Stimulated activated naive B cell treated with anti-CD40 and anti-IgM and Interleukin-4, amounts not matched to agents 10 μg/mL and 1 μg/mL and 100 μg/mL, for 72 hours (primary cell): ENCODE measurements around the gene GOLPH3L.
"Not testable (repeated sequence)": the region's sequence is repeated elsewhere in the genome, so short reads cannot be mapped to it uniquely, and the experiment has no call there.

Experiments
- ATAC-seq, 2 donors: fragments of 150-1000 bp; cut with Tn5 transposase; replicated peaks; 2 replicates each; pipeline ENCODE4 v1.10.0; 2021; ENCODE audit warnings: moderate library complexity in 1 of 2
- DNase-seq: peaks from one replicate; pipeline ENCODE4 v3.0.0; 2021
- H3K27ac Mint-ChIP-seq: one replicate; pipeline ENCODE4 v1.8.0; 2022; ENCODE audit warnings: mild to moderate bottlenecking, mixed read lengths
- H3K27me3 Mint-ChIP-seq, 2 donors: one replicate each; pipeline ENCODE4 v1.8.0; 2022; ENCODE audit warnings: mixed read lengths in 2 of 2
- H3K36me3 Mint-ChIP-seq, 2 donors: one replicate each; pipeline ENCODE4 v1.8.0; 2022; ENCODE audit warnings: mixed read lengths in 2 of 2, mild to moderate bottlenecking in 1 of 2
- H3K4me1 Mint-ChIP-seq, 2 donors: one replicate each; pipeline ENCODE4 v1.8.0; 2022; ENCODE audit warnings: mixed read lengths in 2 of 2, mild to moderate bottlenecking in 1 of 2
- H3K4me3 Mint-ChIP-seq, 2 donors: one replicate each; pipeline ENCODE4 v1.8.0; 2022; ENCODE audit warnings: mild to moderate bottlenecking in 2 of 2, mixed read lengths in 2 of 2, moderate library complexity in 1 of 2
- H3K9me3 Mint-ChIP-seq, 2 donors: one replicate each; pipeline ENCODE4 v1.8.0; 2022; ENCODE audit warnings: mixed read lengths in 2 of 2, mild to moderate bottlenecking in 1 of 2

GOLPH3L gene

DNA sequence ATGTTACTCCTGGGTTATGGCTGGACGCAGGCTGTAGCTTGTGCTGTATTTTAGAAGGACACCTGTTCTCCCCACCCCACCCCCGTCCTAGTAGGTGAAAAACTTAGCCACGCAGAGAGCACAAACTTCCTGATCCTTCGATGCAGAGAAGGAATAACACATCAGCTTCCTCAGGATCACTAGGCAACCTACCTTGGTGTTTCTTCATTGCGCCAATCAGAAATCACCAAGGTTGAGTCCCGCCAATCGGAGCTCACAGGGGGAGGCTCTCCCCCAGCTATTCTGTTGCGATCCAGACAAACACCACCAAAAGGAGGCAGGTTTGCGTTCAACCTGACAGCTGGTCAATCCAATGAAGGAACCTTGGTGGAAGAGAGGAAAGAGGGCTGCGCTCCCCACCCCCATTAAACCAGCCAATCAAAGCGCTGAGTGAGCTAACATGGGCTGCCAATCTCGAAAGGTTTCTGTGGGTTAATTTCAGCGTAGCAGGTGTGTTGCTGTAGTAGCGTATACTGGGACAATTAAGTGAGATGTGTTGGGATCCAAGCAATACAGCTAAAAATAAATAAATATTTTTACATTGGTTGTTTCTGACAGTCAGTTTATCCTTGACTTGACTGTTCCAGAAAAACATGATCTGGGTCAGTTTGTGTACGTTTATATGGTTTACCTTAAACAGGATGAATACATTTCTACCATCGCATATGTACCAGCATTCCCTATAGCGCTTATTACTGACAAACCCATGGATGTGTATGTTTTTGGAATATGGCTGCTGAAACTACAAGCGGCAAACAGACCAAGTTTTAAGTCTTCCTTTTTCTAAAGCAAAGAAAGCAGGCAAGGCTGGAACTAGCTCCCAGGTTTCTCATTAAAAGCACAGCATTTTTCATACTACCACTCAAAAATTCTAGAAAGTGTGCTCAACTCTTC is at the start of gene GOLPH3L:
Gene GOLPH3L (minus strand): TSS at position 160 of the 933 bp plus-strand sequence. CDS start 2,316 bp downstream, outside the sequence.
- DNase-seq (peak; percentile 93), ATAC-seq (peak; percentile 100)
- Mint-ChIP-seq H3K9me3 (no peaks in the 10 kb centered on the region), H3K36me3 (peaks cover 3 to 12% of the 10 kb centered on the region in 2 donors), H3K4me1 (peaks cover 8 to 29% of the 10 kb centered on the region in 2 donors), H3K4me3 (peak within 1 kb of the TSS; percentile 91 to 96), H3K27me3 (no peaks in the 10 kb centered on the region), H3K27ac (peak within 1 kb of the TSS; percentile 92)

DNA sequence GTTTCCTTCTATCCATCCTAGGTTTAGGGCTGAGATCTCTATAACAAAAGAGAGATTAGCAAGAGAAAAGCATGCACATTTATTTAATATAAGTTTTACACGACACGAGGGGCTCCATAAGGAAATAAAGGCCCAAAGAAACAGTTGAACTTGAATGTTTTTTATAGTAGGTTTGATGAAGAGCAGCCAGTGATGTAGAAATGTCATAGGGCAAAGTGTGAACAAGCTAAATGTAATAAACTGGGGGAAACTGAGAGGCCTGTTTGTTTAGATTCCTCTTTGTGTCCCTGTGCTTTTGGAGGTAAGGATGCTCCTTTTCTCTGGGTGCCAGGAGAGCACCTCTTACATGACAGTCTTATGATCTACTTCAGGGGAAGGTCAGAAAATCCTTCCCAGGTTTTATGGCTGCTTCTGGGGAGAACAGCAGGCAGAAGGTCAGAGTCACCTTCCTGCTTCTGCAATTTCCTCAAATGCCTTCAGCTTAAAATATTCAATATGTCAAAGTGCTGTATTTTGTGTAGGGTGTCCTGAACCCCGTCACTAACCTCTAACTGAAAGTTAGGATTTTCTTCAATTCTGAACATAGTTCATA is 33.3 kb upstream of the GOLPH3L start:
- Mint-ChIP-seq H3K4me1 (no peaks in the 10 kb centered on the region), H3K36me3 (peaks cover 7 to 9% of the 10 kb centered on the region in 2 donors), H3K27ac (no peak overlapping the region), H3K9me3 (no peaks in the 10 kb centered on the region), H3K27me3 (no peaks in the 10 kb centered on the region), H3K4me3 (no peak overlapping the region)
- no peak for ATAC-seq
- DNase-seq = no peak

DNA sequence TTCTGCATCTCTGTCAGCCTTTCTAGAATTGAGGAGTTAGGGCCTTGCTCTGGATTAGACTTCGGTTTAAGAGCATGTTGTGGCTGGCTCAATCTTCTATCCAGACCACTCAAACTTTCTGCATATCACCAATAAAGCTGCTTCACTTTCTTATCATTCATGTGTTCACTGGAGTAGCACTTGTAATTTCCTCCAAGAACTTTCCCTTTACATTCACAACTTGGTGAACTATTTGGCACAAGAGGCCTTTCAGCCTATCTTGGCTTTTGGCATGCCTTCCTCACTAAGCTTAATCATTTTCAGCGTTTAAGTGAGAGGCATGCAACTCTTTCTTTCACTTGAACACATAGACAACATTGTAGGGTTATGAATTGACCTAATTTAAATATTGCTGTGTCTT is 27.4 kb upstream of the GOLPH3L start:
- ATAC-seq = no peak
- Mint-ChIP-seq H3K36me3 (peaks cover 3 to 11% of the 10 kb centered on the region in 2 donors), H3K4me1 (no peaks in the 10 kb centered on the region), H3K9me3 (peaks cover 0 to 2% of the 10 kb centered on the region in 2 donors), H3K27me3 (no peaks in the 10 kb centered on the region), H3K4me3 (no peak overlapping the region), H3K27ac (no peak overlapping the region)
- no peak for DNase-seq

GRCh38 chr1:150720703-150721102 is 23.7 kb upstream of the GOLPH3L start, which contains the start of gene HORMAD1:
Gene HORMAD1, minus strand, starts transcription at chr1:150720895. Its CDS starts 1,390 bp downstream, at chr1:150719505.
- no peaks in the 10 kb centered on the region for H3K4me1 Mint-ChIP-seq
- H3K4me3 Mint-ChIP-seq = no peak within 1 kb of the TSS
- H3K27ac Mint-ChIP-seq = no peak within 1 kb of the TSS
- no peaks in the 10 kb centered on the region for H3K27me3 Mint-ChIP-seq
- H3K36me3 Mint-ChIP-seq = peaks cover 3 to 11% of the 10 kb centered on the region in 2 donors
- peaks cover 0 to 2% of the 10 kb centered on the region in 2 donors for H3K9me3 Mint-ChIP-seq
- DNase-seq (no peak), ATAC-seq (no peak)

DNA sequence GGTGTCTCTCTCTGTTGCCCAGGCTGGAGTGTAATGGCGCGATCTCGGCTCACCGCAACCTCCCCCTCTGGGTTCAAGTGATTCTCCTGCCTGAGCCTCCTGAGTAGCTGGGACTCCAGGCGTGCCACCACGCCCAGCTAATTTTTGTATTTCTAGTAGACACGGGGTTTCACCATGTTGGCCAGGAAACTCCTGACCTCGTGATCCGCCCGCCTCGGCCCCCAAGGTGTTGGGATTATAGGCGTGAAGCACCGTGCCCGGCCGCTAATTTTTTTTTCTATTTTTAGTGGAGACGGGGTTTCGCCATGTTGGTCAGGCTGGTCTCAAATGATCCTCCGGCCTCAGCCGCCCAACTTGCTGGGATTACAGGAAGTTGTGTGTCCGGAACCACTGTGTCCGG is 23.1 kb upstream of the GOLPH3L start:
- peaks cover 3 to 11% of the 10 kb centered on the region in 2 donors for H3K36me3 Mint-ChIP-seq
- H3K9me3 Mint-ChIP-seq = peaks cover 0 to 2% of the 10 kb centered on the region in 2 donors
- H3K27me3 Mint-ChIP-seq = no peaks in the 10 kb centered on the region
- H3K4me3 Mint-ChIP-seq = no peak overlapping the region
- no peak for DNase-seq
- ATAC-seq = no peak
- no peak overlapping the region for H3K27ac Mint-ChIP-seq
- H3K4me1 Mint-ChIP-seq = no peaks in the 10 kb centered on the region

DNA sequence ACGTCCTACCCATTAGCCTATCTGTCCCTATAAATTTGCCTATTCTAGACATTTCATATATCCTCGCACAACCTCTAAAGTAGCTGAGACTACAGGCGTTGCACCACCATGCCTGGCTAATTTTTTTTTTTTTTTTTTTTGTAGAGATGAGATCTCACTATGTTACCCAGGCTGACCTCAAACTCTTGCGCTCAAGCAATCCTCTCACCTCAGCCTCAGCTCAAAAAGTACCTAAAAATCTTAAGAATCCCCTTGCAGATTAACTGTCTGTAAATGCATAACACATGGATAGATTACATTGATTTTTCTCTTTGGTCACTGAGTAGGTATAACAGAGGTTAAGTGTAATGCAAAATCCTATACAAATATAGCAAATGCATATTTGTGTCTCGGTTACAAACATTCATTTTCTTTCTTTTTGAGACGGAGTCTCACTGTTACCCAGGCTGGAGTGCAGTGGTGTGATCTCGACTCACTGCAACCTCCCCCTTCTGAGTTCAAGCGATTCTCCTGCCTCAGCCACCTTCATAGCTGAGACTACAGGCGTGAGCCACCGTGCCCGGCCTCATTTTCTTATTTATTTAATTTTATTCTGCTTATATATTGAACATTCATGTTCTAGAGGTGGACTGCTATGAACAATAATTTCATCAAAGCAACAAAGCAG is 21.4 kb upstream of the GOLPH3L start:
- no peak overlapping the region for H3K4me3 Mint-ChIP-seq
- H3K27ac Mint-ChIP-seq = no peak overlapping the region
- ATAC-seq = no peak

DNA sequence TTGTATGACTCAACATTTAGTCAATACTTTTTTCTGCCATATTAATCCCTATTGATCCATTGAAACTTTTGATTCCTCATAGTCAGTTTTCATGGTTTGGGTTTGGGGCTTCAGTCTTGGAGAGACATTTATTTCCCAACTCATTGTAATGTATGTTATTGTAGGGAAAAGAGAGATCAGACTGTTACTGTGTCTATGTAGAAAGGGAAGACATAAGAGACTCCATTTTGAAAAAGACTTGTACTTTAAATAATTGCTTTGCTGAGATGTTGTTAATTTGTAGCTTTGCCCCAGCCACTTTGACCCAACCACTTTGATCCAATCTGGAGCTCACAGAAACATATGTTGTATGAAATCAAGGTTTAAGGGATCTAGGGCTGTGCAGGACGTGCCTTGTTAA is 12.1 kb upstream of the GOLPH3L start:
- not testable (repeated sequence) for ATAC-seq, H3K9me3 Mint-ChIP-seq, H3K27ac Mint-ChIP-seq, H3K36me3 Mint-ChIP-seq, H3K4me3 Mint-ChIP-seq, DNase-seq, H3K4me1 Mint-ChIP-seq, H3K27me3 Mint-ChIP-seq

More for the DNA sequence above, 21.4 kb upstream of the GOLPH3L start:
- Mint-ChIP-seq H3K27me3 (no peaks in the 10 kb centered on the region), H3K9me3 (peaks cover 0 to 2% of the 10 kb centered on the region in 2 donors), H3K36me3 (peaks cover 0 to 1% of the 10 kb centered on the region in 2 donors), H3K4me1 (no peaks in the 10 kb centered on the region)
- no peak for DNase-seq

DNA sequence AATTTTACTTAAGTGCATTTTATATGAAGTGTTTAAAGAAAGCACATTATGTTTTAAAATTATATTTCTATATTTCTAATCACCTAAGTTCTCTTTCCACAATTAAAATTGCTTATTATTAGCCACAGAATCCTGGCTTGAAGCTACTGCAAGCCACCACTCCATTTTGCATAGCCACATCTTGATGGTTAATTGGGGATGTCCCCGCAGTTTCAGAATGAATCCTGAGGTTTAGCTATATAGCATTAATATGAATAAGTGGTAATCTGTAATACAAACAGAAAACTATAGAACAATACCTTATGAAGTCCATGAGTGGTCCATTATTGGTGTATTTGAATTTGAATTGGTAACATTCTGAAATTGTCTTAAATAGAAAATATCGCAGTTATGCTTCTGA is 11.6 kb upstream of the GOLPH3L start:
- Mint-ChIP-seq H3K4me3 (no peak overlapping the region), H3K27me3 (no peaks in the 10 kb centered on the region), H3K9me3 (no peaks in the 10 kb centered on the region), H3K36me3 (no peaks in the 10 kb centered on the region), H3K4me1 (peaks cover 2 to 5% of the 10 kb centered on the region in 2 donors), H3K27ac (no peak overlapping the region)
- ATAC-seq = peak; percentile 99 to 100
- DNase-seq = peak; percentile 20

DNA sequence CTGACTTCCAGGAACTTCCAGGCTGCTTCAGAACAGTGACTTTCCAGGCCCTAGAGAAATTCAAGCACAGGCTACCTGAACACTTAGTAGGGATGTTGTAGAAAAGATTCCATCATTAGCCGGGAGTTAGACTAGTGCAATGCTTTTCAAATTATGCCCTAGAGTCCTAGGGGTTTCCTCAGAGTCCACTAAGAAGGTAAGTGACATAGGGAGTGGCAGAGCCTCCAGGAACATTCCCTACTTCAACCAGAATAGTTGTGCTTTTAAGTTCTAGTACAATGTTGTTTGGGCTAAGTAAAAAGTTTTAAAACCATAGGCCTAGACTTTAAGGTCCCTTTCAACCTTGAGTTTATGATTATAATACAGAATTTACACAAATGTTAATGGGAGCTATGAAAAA is 9.1 kb upstream of the GOLPH3L start:
- Mint-ChIP-seq H3K4me1 (peaks cover 2 to 5% of the 10 kb centered on the region in 2 donors), H3K36me3 (no peaks in the 10 kb centered on the region), H3K9me3 (no peaks in the 10 kb centered on the region), H3K4me3 (no peak overlapping the region), H3K27me3 (no peaks in the 10 kb centered on the region), H3K27ac (no peak overlapping the region)
- ATAC-seq = no peak
- no peak for DNase-seq

- ATAC-seq = no peak
- no peaks in the 10 kb centered on the region for H3K4me1 Mint-ChIP-seq
- H3K27ac Mint-ChIP-seq = no peak overlapping the region
- no peak overlapping the region for H3K4me3 Mint-ChIP-seq
- H3K27me3 Mint-ChIP-seq = no peaks in the 10 kb centered on the region
- no peaks in the 10 kb centered on the region for H3K9me3 Mint-ChIP-seq
- no peak for DNase-seq
- no peaks in the 10 kb centered on the region for H3K36me3 Mint-ChIP-seq
Observed at GRCh38 chr1:150703427-150703826, 6.5 kb upstream of the GOLPH3L start.

- H3K27ac Mint-ChIP-seq = peak overlapping the region; percentile 92
- H3K4me3 Mint-ChIP-seq = peak overlapping the region; percentile 91 to 96
- no peaks in the 10 kb centered on the region for H3K9me3 Mint-ChIP-seq
- H3K36me3 Mint-ChIP-seq = peaks cover 3 to 12% of the 10 kb centered on the region in 2 donors
- H3K27me3 Mint-ChIP-seq = no peaks in the 10 kb centered on the region
- DNase-seq (no peak), ATAC-seq (no peak)
- H3K4me1 Mint-ChIP-seq = peaks cover 8 to 29% of the 10 kb centered on the region in 2 donors
Observed at GRCh38 chr1:150696590-150696989, 364 bp downstream of the GOLPH3L start.

DNA sequence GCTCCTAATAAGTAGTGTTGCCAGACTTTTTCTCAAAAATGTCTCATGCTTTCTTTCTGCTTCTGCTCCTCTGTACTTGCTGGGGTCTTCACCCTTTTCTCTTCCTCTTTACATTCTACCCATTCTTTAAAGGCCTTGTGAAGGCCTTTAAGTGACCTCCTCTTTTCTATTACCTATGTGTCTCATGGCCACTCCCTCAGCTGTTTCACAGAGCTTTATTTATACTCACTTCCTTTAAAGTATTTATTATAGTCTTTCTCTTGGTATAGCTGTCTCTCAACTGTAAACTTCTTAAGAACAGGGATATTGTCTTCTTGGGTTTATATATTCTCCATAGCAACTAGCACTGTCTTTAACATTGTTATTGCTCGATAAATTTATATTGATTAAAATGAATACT is 792 bp downstream of the GOLPH3L start:
- no peak for DNase-seq
- Mint-ChIP-seq H3K27me3 (no peaks in the 10 kb centered on the region), H3K4me3 (peak overlapping the region; percentile 49 to 78), H3K9me3 (no peaks in the 10 kb centered on the region), H3K36me3 (peaks cover 6 to 12% of the 10 kb centered on the region in 2 donors), H3K4me1 (peaks cover 8 to 29% of the 10 kb centered on the region in 2 donors), H3K27ac (peak overlapping the region; percentile 3)
- ATAC-seq = no peak

DNA sequence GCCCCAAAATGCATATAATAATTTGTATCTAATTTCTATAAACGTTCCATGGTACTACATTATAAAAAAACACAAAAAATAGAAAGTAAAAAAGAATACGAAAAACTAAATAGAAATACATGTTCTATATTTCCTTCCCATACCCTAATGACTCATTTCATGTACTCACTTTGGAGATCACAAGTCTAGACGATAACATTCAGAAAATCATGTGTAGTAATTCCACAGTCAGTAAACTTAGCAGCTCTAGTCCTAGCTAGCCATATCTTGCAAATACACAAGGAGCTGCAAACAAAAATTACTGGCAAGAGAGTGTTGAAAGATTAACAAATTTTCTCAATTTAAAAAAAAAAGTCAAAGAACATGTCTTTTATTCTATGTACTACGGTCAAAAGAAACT is 1.4 kb downstream of the GOLPH3L start:
- Mint-ChIP-seq H3K27ac (no peak overlapping the region), H3K27me3 (no peaks in the 10 kb centered on the region), H3K36me3 (peaks cover 7 to 14% of the 10 kb centered on the region in 2 donors), H3K4me3 (no peak overlapping the region), H3K9me3 (no peaks in the 10 kb centered on the region), H3K4me1 (peaks cover 9 to 29% of the 10 kb centered on the region in 2 donors)
- DNase-seq (no peak), ATAC-seq (no peak)

DNA sequence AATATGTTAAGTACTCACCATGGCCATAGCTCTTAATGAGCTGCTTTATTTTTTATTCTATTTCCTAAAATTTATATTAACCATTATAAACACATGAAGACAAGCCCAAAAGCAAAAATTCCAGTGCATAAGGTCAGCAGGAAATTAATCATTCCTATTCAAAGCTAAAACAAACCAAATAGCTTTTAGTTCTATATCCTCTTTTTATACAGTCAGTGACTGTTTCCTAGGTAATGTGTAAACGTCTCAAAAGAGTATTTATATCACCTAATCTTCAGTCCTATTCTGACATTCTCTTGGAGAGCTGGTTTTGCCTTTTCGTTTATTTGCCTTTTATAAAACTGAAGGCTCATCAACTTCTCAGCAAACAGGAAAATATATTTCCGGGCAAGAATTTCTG is 4.2 kb downstream of the GOLPH3L start:
- H3K27me3 Mint-ChIP-seq = no peaks in the 10 kb centered on the region
- no peak overlapping the region for H3K27ac Mint-ChIP-seq
- DNase-seq (no peak), ATAC-seq (no peak)
- no peaks in the 10 kb centered on the region for H3K9me3 Mint-ChIP-seq
- peaks cover 9 to 26% of the 10 kb centered on the region in 2 donors for H3K4me1 Mint-ChIP-seq
- H3K4me3 Mint-ChIP-seq = no peak overlapping the region
- H3K36me3 Mint-ChIP-seq = peaks cover 11 to 25% of the 10 kb centered on the region in 2 donors
